H1 (cell line): Measurements from ENCODE around the gene COX18. TPM values are rescaled to one million over a fixed set of nuclear protein-coding genes. Genes with fewer than 3 reads are reported as not detected.

ENCODE experiments used
- ATF2 ChIP-seq: IDR thresholded peaks from 2 replicates; pipeline ENCODE4 v1.6.1; 2012; ENCODE audit warnings: low read length, inconsistent platforms
- BACH1 ChIP-seq: IDR thresholded peaks from 2 replicates; pipeline ENCODE4 v1.6.1; 2012; ENCODE audit warnings: low read length, improper control_type of control experiment
- CHD7 ChIP-seq: fragments of 300-600 bp; sonication (generic); IDR thresholded peaks from 2 replicates; pipeline ENCODE4 v1.7.1; 2012; ENCODE audit warnings: low read length, moderate library complexity, mild to moderate bottlenecking, inconsistent platforms; ENCODE audit not compliant: insufficient replicate concordance
- HDAC6 ChIP-seq: IDR thresholded peaks from one replicate; pipeline ENCODE4 v1.7.1; 2012; ENCODE audit warnings: low read depth, mild to moderate bottlenecking, inconsistent platforms, low read length, moderate library complexity
- JUND ChIP-seq: IDR thresholded peaks from 2 replicates; pipeline ENCODE4 v1.6.1; 2011; ENCODE audit warnings: mild to moderate bottlenecking, improper control_type of control experiment, low read length
- RXRA ChIP-seq: IDR thresholded peaks from 2 replicates; pipeline ENCODE4 v1.6.1; 2011; ENCODE audit warnings: low read depth, mild to moderate bottlenecking, low read length, moderate library complexity; ENCODE audit not compliant: insufficient read depth
- SP1 ChIP-seq: IDR thresholded peaks from 2 replicates; pipeline ENCODE4 v1.6.1; 2011; ENCODE audit warnings: low read depth, low read length
- TAF7 ChIP-seq: optimal IDR thresholded peaks from 2 replicates; pipeline ENCODE3; 2011; ENCODE audit warnings: low read depth, mild to moderate bottlenecking, inconsistent platforms, low read length, moderate library complexity, borderline replicate concordance
- polyA plus RNA-seq, 7 experiments: library from polyadenylated mRNA; depleted of rRNA in 3 of 7; stranded (reverse) in 5 of 7; unstranded in 2 of 7; fragments of >200 nt in 5 of 7; fragments of 200-250 nt in 2 of 7; gene quantifications; 1 replicate in 5 of 7; 2 replicates in 1 of 7; 4 replicates in 1 of 7; pipeline versions ENCODE4 v1.2.1 to v1.2.3, GENCODE V29; 2011 to 2013; ENCODE audit warnings: missing spikeins in 2 of 7, mixed read lengths in 2 of 7
- total RNA-seq: library from RNA; stranded (reverse); fragmentation: NEBNext Ultra II Directional; extraction: Animal tissue kit (Norgen Biotek cat#: 25700); gene quantifications from 2 replicates; pipeline ENCODE4 v1.2.1, GENCODE V29; 2021
- TF ChIP-seq, protein P1 (sequence below): IDR thresholded peaks from 2 replicates; pipeline ENCODE4 v1.6.1; 2011; ENCODE audit warnings: low read depth, mild to moderate bottlenecking, low read length; ENCODE audit not compliant: insufficient read depth

The COX18 gene
- total and polyA plus RNA-seq, 2 of the 8 experiments (the other 6 are each of a cell fraction or from before 2014, with no cell fraction given): 23.0 to 23.7 TPM

DNA sequence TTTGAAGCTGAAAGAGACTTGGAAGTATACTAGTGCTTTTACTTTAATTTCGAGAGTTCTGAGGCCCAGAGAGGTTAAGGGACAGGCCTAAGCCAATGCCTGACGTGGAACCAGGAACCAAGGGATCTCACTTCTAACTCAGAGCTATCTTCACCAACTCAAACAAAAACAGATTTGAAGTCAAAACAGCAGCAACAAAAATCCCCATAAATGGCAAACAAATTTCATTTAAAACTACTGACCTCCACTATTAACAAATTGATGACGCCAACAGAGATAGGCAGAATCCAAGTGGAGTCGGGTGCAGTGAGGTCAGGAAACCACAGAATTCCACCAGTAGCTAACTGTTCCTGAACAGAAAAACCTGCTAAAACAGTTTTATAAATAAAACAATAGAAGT is 5.0 kb downstream of the COX18 start (continued):
- TF ChIP-seq CHD7: no peak
- TF ChIP-seq RXRA: no peak
- no peak for TF ChIP-seq HDAC6
- TF ChIP-seq TAF7: no peak
- TF ChIP-seq ATF2: no peak
- TF ChIP-seq JUND: no peak
- TF ChIP-seq, protein P1, sequence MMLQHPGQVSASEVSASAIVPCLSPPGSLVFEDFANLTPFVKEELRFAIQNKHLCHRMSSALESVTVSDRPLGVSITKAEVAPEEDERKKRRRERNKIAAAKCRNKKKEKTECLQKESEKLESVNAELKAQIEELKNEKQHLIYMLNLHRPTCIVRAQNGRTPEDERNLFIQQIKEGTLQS: no peak
- TF ChIP-seq SP1: no peak
- TF ChIP-seq BACH1: no peak
